Lower lobe of right lung (tissue), 2 donors: ENCODE measurements around the gene MEGF11. TPM values are rescaled to one million over a fixed set of nuclear protein-coding genes. Genes with fewer than 3 reads are reported as not detected.

Experiments used
- ATAC-seq, 2 donors: fragments of 200-7000 bp; cut with Tn5 transposase; one replicate each; pipeline ENCODE4 v1.9.1; 2020 to 2022; ENCODE audit warnings: mild to moderate bottlenecking in 2 of 2, moderate library complexity in 2 of 2
- DNase-seq: peaks from one replicate; pipeline ENCODE4 v3.0.0-alpha.2; 2020
- H3K27ac ChIP-seq: fragments of 200-600 bp; one replicate; pipeline ENCODE4 v1.8.0; 2022
- H3K27me3 ChIP-seq: fragments of 200-600 bp; one replicate; pipeline ENCODE4 v1.8.0; 2022; ENCODE audit warnings: low read depth
- H3K36me3 ChIP-seq: fragments of 200-600 bp; one replicate; pipeline ENCODE4 v1.8.0; 2022; ENCODE audit warnings: mild to moderate bottlenecking
- H3K4me1 ChIP-seq: fragments of 200-600 bp; one replicate; pipeline ENCODE4 v1.8.0; 2022
- H3K4me3 ChIP-seq: fragments of 200-600 bp; one replicate; pipeline ENCODE4 v1.8.0; 2022; ENCODE audit warnings: mild to moderate bottlenecking
- H3K9me3 ChIP-seq: fragments of 200-600 bp; one replicate; pipeline ENCODE4 v1.8.0; 2022
- CTCF ChIP-seq: fragments of 200-600 bp; IDR thresholded peaks from one replicate; pipeline ENCODE4 v1.8.0; 2022; ENCODE audit warnings: antibody characterized with exemption, mild to moderate bottlenecking
- intact Hi-C: fragments of 100-400 bp; cut with DNase I; formaldehyde crosslinking; loops from one replicate; pipeline ENCODE4 v1.11.0; 2022
- total RNA-seq: library from RNA; stranded (reverse); fragmentation: NEBNext Ultra II Directional; extraction: Animal tissue kit (Norgen Biotek cat#: 25700); gene quantifications from one replicate; pipeline ENCODE4 v1.2.1, GENCODE V29; 2021
- donor health status: DM: no; HTN: yes; CAD: no; lungs with severe emphysema.

MEGF11 gene
- total RNA-seq, 1 donor from 2014 or later = not detected

- DNase-seq = no peak
- no peak for ATAC-seq
- TF ChIP-seq CTCF = no peak
- no peaks in the 10 kb centered on the region for H3K27me3 ChIP-seq
- no peak overlapping the region for H3K4me3 ChIP-seq
- intact Hi-C loops = no loop called here
- H3K4me1 ChIP-seq = peaks cover 12% of the 10 kb centered on the region
- H3K27ac ChIP-seq = no peak overlapping the region
- no peaks in the 10 kb centered on the region for H3K9me3 ChIP-seq
- H3K36me3 ChIP-seq = peaks cover 6% of the 10 kb centered on the region
These were observed 334.6 kb downstream of the MEGF11 start for GRCh38 chr15:65918945-65919344.

- Histone ChIP-seq H3K36me3 (peaks cover 6% of the 10 kb centered on the region), H3K27me3 (no peaks in the 10 kb centered on the region), H3K4me3 (no peak overlapping the region), H3K4me1 (peaks cover 12% of the 10 kb centered on the region), H3K27ac (no peak overlapping the region), H3K9me3 (no peaks in the 10 kb centered on the region)
- TF ChIP-seq CTCF = no peak
- DNase-seq (no peak), ATAC-seq (no peak)
- intact Hi-C loops = no loop called here
These were observed 335.1 kb downstream of the MEGF11 start for GRCh38 chr15:65918357-65918920.

GRCh38 chr15:65917936-65918335, 335.6 kb downstream of the MEGF11 start:
- Histone ChIP-seq H3K27ac (no peak overlapping the region), H3K4me3 (no peak overlapping the region), H3K36me3 (peaks cover 6% of the 10 kb centered on the region), H3K27me3 (no peaks in the 10 kb centered on the region), H3K4me1 (peaks cover 12% of the 10 kb centered on the region), H3K9me3 (no peaks in the 10 kb centered on the region)
- intact Hi-C loops = no loop called here
- no peak for TF ChIP-seq CTCF
- ATAC-seq (no peak), DNase-seq (no peak)

- intact Hi-C loops = no loop called here
- Histone ChIP-seq H3K36me3 (peaks cover 6% of the 10 kb centered on the region), H3K27me3 (no peaks in the 10 kb centered on the region), H3K4me1 (peaks cover 12% of the 10 kb centered on the region), H3K27ac (no peak overlapping the region), H3K9me3 (no peaks in the 10 kb centered on the region), H3K4me3 (no peak overlapping the region)
- ATAC-seq = no peak
- no peak for DNase-seq
- TF ChIP-seq CTCF = no peak
These were observed 336.2 kb downstream of the MEGF11 start for GRCh38 chr15:65917407-65917756.

- Histone ChIP-seq H3K27me3 (no peaks in the 10 kb centered on the region), H3K4me1 (peaks cover 12% of the 10 kb centered on the region), H3K36me3 (peaks cover 9% of the 10 kb centered on the region), H3K9me3 (no peaks in the 10 kb centered on the region), H3K27ac (no peak overlapping the region), H3K4me3 (no peak overlapping the region)
- intact Hi-C loops = no loop called here
- peak; percentile 55 for TF ChIP-seq CTCF
- peak; percentile 87 to 89 for ATAC-seq
- DNase-seq = peak; percentile 67
These were observed 336.7 kb downstream of the MEGF11 start for GRCh38 chr15:65916664-65917406.
